ENCODE data around the gene CERS6.

The CERS6 gene

DNA sequence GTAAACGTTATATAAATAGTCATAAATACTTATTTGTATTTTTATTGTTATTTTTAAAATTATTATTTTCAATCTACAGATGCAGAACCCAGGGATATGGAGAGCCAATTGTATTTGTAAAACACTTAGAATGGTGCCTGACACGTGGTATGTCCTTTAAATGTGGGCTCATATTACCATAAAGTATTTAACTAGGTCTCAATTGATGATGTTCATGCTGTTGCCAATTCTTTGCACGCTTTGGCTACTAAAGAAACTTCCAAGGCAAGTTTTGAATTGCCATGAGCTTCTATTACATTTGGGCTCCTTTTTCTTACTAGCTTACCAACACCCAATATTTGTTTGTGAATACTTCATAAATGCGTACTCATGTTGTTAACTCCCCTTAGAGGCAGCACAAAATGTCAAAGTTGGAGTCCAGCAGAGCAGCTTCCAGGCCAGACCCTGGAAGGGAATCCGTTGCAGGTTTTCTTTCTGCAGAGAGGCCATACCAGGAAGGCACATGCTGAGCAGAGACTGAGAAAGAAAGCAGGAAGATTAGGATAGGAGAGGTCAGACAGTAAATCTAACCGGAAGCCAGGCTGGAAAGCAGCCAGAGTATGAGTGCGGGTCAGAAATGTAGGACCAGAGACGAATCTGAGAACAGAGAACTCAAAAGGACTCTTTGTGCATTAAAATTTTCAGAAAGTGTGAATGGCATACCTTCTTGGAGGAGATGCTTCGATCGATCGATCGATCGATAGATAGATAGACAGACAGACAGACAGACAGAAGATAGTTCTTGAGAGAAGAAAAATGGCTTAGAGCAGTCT, 342.2 kb downstream of the CERS6 start:
- no peak for DNase-seq (ENCODE audit: low read depth, low spot score)

DNA sequence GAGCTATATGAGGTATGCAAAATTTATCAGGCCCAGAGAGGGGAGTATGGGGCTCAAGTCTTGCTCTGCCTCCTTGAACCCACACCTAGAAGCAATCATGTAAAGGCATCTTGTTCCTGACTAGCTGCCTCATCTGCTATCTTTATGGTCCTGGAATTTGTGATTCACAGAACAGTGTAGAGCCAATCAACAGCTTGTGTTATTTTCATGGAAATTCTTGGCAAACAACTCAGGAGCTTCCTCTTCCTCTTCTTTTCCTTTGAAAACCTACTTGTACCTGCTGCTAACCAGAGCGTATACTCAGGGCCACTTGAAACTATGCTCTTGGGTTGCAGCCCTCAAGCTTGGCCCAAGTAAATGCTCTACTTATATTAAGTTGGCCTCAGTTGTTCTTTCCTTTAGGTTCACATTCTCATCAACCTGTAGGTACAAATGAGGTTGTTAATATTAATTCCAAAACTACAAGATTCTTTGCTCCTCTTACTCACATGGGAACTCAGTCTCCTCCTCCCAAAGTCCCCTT, 342.9 kb downstream of the CERS6 start:
- no peak for DNase-seq (ENCODE audit: low read depth, low spot score)

DNA sequence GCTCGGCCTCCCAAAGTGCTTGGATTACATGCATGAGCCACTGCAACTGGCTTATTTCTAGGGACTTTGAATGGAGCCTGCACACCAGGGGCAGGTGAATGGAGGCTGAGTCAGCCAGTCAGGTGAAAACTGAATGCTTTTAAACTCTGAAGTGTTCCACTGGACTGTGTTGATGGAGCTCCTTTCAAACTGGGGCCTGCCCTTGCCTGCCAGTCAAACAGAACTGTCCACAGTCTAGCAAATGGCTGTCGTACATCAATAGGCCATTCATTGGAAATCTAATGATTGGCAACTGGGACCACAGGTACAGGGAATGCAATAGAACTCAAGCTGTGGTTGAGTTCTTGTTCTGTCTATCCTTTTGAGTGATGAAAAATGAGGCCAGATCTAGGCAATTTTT, 345.4 kb downstream of the CERS6 start:
- no peak for DNase-seq (ENCODE audit: low read depth, low spot score)

DNA sequence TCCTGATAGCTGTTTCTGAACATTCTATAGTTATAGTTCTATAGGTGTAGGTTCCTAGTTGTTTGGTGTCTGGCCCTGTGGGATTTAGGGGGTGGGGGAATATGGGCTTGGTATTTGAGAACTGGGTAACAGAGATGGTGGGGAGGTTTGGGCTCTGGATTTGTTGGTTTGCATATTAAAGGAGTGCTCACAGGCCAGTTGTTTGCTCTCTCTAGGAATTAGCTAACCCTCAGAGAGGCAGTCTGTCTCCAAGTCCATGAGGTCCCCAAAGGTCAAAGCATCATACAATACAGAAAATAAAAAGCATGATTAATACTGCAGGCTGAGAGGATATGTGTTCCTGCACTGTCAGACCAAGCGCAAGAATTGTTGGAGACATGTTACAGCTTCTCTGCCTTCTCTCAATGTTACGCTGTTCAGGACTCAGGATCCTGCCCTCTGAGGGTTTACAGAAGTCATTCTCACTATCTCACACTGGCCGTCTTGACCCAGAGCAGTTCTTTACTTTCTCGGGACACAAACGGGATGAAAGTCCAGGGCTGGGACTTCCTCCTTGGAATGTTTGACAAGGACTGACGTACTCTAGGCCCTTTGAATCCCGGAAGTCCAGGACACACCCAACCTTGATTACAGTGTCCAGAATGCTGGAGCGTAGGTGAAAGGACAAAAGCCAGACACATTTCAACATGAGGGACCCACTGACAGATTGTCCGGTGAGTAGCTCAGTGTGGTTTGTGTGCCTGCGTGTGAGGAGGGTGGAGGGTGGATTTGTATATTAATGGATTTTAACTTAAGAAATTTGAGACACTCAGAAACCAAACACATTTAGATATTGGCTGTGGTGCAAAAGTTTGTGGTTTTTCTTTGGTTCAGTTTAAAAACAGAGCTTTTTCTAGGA, 346.1 kb downstream of the CERS6 start, which contains the start of gene NOSTRIN:
Gene NOSTRIN, plus strand, starts transcription at position 677 of the 898 bp plus-strand sequence. Its CDS starts 10 bp downstream, at position 687.
- DNase-seq (ENCODE audit: low read depth, low spot score): peak; percentile 50

DNA sequence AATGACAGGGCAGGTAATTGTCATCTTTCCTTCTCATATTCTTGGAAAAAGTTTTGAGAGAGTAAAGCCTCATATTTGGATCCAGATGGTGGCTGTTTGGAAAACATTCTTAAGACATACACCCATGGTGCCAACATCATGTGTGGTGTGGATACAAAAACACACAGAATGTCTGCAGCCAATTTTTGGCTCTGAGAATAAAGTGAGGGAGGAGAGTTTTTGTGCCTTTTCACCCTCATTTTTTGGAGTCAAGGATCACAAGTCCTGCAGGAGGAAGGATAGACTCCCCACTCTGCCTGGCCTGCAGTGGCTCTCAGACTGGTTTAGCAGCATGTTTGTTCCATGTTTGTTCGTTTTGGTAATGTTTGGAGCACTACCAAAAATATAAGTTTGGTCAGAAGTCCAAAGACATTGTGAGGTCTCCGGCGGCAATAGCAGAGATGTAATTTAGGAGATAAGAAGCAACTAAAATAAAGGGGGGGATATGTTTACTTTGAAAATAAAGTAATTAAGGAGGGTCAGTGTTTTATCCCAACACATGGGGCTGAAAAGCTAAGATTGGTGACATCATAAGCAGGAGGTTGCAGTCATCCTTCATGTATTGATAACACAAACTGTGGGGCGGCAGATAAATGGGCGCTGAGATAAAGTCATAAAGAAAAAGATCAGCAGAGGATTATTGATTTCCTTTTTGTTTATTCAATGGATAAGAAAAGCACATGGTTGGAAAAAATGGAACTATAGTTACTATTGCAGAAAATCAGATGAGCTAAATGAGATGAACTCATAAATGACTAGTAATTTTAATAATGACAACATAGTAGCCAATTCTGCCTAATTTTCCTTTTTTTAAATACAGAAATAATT, 347.0 kb downstream of the CERS6 start:
- DNase-seq (ENCODE audit: low read depth, low spot score): no peak

DNA sequence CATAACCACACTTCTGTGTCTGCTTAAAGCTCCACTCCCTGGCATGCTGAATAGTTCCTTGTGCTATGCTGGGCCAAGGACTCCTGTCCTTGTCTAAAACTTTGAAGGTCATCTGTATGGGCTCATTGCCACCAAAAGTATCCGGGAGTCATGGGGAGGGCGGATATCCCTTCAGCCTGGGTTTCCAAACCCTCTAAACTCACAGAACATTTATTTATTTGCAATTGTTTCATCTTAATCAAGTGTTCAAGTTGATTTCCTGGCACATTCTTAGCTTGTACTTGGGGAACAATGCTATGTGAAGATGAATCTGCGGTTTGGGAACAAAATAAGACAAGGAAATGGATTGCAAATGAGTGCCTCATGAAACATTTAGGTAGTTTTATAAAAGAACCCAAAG, 348.1 kb downstream of the CERS6 start:
- DNase-seq (ENCODE audit: low read depth, low spot score): no peak

DNA sequence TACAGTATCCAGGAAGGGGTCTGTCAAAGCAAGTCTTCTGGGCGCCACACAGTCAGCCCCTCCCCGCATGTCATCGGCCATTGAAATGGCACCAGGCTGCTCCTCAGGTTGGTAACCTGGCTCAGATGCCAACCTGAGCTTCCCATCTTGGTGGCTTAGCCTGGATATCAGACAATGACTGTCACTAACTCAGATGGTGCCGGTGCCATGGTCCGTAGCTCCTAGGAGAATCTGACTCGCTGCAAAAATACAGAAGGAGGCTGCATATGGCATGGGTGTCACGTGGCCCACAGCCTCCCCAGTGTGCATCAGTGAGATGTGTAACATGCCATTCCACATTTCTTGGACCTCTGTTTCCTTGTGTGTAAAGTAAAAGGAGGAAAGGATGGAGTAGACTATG, 349.5 kb downstream of the CERS6 start:
- no peak for DNase-seq (ENCODE audit: low read depth, low spot score)

DNA sequence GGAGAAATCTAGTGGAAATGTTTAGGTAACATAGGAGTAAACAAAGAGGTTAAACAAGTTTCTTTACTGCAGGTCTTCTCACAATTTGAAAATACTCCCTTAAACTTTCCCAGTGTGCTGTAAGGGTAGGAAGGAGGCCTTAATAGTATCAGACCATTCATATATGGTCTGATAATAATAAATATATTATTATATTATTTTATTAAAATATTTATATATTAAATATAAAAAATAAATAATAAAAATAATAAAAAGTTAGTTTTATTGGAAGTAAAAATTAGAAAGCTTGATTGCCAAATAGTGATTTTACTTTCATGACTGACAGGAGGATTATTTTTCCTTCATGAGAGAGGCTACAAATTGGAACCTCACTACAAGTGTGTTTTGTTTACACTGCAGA, 353.5 kb downstream of the CERS6 start:
- DNase-seq (ENCODE audit: low read depth, low spot score): no peak

DNA sequence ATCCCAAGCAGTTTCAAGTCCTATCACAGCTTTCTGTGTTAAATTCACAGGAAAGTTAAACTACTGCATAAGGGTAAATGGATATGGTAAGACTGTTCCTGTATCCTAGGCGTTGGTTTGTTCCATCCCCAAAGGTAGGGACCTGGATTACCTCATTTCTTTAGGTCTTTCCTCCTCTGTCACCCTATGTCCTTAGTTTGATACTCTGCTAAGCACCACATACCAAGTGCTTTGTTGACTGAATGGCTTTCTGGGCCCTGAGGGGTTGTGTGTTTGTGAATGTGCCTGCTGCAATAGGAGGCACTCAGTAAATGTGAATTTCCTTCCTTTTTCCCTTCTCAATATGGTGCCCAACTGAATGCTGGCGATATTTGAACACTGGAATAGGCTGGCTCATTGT, 354.2 kb downstream of the CERS6 start:
- DNase-seq (ENCODE audit: low read depth, low spot score): no peak

DNA sequence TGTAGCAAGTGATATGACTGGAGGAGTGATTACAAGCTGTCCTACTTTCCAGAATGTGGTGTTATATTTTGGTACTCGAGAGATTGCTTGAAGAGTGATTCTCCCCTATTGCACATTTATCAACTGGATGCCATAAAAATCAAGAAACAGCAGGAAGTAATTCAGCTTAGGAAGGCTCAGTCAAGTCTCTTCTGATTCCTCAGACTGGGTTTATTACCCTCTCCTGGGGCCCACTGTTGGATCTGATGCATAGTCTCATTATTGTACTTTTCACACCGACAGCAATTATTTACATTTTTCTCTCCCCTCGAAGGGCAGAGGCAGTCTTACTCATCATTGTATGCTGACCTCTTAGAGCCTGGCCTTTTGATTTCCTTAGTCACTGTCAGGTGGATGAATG, 355.6 kb downstream of the CERS6 start:
- DNase-seq (ENCODE audit: low read depth, low spot score): no peak

DNA sequence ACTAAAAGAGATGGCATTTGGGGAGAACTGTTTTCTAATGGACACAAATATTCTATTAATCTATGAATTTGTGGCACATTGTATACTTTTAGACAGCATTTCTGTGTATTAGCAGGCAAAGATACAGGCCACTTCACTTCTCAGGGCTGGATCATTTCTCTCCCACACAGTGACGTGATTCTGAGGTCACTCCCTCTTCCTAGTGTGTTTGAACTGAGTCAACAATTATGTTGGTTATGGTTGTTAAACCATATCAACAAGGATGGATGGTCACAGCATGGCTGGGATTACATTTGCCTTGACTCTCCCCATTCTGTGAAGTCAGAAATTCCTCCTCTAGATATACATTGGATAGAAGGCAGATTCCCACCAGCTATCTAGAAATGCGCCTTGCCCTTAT, 358.0 kb downstream of the CERS6 start:
- no peak for DNase-seq (ENCODE audit: low read depth, low spot score)

DNA sequence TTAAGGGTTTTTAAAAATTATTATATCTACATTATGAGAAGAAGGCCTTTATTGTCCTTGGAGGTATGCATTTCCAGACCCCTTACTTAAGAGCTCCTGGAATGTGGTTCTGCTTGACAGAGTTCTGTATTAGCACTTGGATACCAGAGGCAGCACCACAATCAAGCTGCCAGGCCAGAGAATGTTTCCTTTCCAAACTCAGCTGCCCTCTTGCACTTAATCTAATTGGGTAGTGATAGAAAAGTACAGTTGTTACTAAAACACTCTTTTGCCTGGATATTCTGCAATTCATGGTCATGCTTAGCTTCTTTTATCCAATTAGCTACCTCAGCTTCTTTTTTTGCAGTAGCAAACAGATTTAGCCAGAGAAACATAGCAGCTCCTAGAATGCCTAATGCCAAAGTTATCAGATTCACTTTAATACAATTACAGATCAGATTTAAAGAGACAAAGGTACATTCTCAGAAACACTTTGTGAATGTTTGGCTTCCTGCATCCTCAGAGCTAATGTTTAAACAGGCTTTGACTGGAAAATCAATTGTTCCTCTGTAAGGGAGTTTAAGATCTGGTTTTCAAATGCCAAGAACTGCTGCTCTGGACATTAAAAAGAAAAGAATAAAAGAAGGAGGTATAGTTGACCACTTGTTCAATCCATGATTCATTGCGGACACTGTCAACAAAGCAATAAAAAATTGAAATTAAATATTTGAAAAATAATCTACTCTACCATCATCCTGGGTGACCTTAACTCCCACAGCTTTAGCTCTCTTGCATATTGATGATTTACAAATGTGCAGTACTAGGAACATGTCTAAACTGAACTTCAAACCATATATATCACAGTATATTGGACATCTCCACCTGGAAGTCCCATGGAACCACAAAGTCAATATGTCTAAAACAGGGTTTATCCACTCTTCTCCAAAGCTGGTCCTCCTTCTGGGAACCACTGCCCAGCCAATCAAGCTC, 359.2 kb downstream of the CERS6 start:
- peak; percentile 50 for DNase-seq (ENCODE audit: low read depth, low spot score)

DNA sequence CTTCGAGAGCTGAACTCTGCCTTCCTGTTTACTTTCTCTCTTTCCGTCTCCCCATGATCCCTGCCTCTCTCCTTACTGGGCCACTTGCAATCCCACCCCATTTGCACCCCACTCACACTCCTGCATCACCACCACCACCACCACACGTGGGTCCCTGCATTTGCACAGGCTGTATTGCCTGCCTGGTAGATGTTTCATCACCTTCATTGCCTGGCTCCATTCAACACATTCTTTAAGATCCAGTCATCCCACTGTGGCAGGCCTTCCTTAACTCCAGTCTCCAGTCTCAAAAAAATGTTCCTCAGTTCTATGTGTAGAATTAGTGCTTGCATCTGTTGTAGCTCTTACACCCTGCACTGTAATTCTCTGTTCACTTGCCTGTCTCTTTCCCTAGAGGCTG, 360.3 kb downstream of the CERS6 start:
- peak; percentile 87 for DNase-seq (ENCODE audit: low read depth, low spot score)

DNA sequence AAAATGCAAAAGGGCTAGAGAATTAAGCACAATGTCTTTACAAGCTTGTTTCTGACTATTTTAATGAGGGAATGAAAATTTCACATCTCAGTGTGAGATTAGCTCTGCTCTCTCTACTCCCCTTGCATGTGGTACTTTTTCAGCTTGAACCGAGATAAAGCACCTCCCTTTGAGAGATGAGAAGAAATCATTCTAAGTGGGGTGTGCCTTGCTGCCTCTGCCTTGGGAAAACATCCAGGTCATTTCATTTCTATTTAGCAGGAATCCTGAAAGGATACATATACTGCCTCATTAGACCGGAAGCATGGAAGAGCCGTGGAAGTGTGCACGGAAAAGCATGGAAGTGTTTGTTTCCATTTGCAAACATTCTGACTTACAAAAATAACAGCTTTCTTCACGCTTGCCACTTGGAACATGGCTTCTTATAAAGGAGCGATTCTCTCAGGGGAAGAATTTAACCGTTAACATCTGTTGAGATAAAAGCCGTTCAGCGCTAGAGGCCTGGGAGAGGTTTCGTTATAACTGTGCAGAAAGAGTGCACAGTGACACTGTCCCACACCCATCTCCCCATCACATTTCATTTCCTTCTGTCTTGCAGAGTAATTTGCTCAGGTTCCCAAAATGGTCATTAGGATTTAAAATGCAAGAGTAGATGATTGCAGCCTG, 363.1 kb downstream of the CERS6 start:
- no peak for DNase-seq (ENCODE audit: low read depth, low spot score)

DNA sequence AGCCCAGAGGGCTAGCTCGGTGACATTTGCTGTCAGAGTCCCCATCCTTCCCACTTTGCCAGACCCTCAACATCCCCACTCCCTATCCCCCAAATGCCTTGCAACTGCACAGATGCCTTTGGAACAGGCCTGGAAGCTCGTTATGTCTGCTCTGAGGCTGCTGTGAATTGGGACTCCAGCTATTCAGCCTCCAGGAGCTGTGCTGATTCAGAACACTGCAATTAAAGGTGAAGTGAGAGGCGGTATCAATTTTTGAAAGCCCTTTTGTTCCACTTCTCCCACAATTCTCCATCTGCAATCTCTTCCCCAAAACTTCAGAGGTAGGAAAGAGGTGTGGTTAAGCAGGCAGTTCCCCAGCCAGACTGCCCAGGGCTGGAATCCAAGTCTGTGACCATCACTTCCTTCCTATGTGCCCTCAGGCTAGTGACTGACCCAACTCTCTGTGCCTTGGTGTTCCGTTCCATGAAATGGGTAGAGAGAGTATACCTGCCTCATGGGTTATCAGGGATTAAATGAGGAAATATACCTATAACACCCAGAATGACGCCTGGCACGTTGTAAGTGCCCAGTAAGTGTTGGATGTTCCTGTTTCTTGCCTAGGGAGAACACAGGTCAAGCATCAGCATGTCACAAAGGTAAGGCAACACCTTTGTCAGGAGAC, 363.9 kb downstream of the CERS6 start:
- no peak for DNase-seq (ENCODE audit: low read depth, low spot score)

DNA sequence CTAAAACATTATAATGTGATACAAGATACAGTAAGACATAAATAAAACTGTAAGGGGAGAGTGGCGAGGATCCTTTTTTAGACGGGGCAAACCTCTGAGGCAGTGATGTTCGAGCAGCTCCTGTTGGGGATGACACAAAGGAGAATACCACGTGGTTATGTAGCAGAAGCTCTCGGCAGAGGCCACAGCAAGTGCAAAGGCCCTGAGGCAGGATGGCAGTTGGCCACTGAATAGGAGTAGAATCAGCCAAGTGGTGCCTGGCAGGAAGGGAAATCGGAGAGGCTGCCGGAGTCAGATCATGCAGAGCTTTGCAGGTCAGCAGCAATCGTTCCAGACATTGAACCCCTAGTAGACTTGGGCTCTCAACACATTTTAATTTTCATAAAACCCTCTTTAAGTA, 365.5 kb downstream of the CERS6 start:
- DNase-seq (ENCODE audit: low read depth, low spot score): no peak

DNA sequence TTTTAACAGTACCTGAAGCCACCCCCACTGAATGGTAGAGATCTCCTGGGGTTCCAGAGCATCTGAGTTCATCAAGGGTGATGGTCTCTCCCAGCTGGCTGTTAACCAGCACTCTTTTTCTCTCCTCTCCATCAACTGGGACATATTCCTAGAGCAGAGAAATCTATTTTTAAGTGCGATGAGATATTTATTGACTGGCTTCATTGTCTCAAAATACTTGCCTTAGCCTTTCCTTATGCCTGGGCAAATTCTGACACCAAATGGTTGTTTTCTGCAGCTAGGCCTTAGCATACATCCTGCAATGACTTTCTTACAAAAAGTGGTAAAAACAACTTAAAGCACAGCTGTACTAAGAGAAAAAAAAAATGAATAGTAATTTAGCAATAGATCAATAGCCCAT, 365.9 kb downstream of the CERS6 start:
- DNase-seq (ENCODE audit: low read depth, low spot score): no peak
